Parathyroid adenoma (tissue), 2 donors: ENCODE measurements around the gene C16orf87.
"Not testable (repeated sequence)": the region's sequence is repeated elsewhere in the genome, so short reads cannot be mapped to it uniquely, and the experiment has no call there.

ENCODE experiments used
- H2AFZ ChIP-seq: fragments of 300-600 bp; sonication (generic); one replicate; pipeline ENCODE4 v1.7.0; 2017; ENCODE audit warnings: antibody characterized with exemption, mild to moderate bottlenecking
- H3K27ac ChIP-seq: fragments of 300-600 bp; sonication (generic); one replicate; pipeline ENCODE4 v1.7.0; 2017
- H3K27me3 ChIP-seq: fragments of 300-600 bp; sonication (generic); one replicate; pipeline ENCODE4 v1.7.0; 2017; ENCODE audit warnings: low read length; ENCODE audit not compliant: control insufficient read depth, insufficient read depth
- H3K36me3 ChIP-seq: fragments of 300-600 bp; sonication (generic); one replicate; pipeline ENCODE4 v1.7.0; 2017; ENCODE audit warnings: low read length; ENCODE audit not compliant: control insufficient read depth, insufficient read depth
- H3K4me1 ChIP-seq: fragments of 300-600 bp; sonication (generic); one replicate; pipeline ENCODE4 v1.7.0; 2017; ENCODE audit warnings: control low read depth
- H3K4me2 ChIP-seq: fragments of 300-600 bp; sonication (generic); one replicate; pipeline ENCODE4 v1.7.0; 2017; ENCODE audit warnings: low read length
- H3K4me3 ChIP-seq: fragments of 300-600 bp; sonication (generic); one replicate; pipeline ENCODE4 v1.7.0; 2017; ENCODE audit warnings: low read depth, low read length
- H3K79me2 ChIP-seq: fragments of 300-600 bp; sonication (generic); one replicate; pipeline ENCODE4 v1.7.0; 2017; ENCODE audit warnings: control low read depth
- H3K9ac ChIP-seq: fragments of 300-600 bp; sonication (generic); one replicate; pipeline ENCODE4 v1.7.0; 2017; ENCODE audit warnings: mild to moderate bottlenecking
- H3K9me3 ChIP-seq: fragments of 300-600 bp; sonication (generic); one replicate; pipeline ENCODE4 v1.7.0; 2017; ENCODE audit warnings: low read length; ENCODE audit not compliant: control insufficient read depth
- TF ChIP-seq, protein P1 (sequence below): fragments of 300-600 bp; sonication (generic); IDR thresholded peaks from one replicate; pipeline ENCODE4 v1.7.0; 2017; ENCODE audit warnings: antibody characterized with exemption, mild to moderate bottlenecking
- donor health status: primary hyperparathyroidism.

C16orf87 gene

GRCh38 chr16:46785076-46785845, 45.7 kb downstream of the C16orf87 start:
- Histone ChIP-seq H3K9ac (no peak overlapping the region), H3K4me1 (no peaks in the 10 kb centered on the region), H3K4me2 (no peak overlapping the region), H3K4me3 (no peak overlapping the region), H3K9me3 (no peaks in the 10 kb centered on the region), H3K27me3 (no peaks in the 10 kb centered on the region), H3K36me3 (no peaks in the 10 kb centered on the region), H2AFZ (no peak overlapping the region), H3K27ac (no peak overlapping the region), H3K79me2 (no peaks in the 10 kb centered on the region)
- TF ChIP-seq, protein P1, sequence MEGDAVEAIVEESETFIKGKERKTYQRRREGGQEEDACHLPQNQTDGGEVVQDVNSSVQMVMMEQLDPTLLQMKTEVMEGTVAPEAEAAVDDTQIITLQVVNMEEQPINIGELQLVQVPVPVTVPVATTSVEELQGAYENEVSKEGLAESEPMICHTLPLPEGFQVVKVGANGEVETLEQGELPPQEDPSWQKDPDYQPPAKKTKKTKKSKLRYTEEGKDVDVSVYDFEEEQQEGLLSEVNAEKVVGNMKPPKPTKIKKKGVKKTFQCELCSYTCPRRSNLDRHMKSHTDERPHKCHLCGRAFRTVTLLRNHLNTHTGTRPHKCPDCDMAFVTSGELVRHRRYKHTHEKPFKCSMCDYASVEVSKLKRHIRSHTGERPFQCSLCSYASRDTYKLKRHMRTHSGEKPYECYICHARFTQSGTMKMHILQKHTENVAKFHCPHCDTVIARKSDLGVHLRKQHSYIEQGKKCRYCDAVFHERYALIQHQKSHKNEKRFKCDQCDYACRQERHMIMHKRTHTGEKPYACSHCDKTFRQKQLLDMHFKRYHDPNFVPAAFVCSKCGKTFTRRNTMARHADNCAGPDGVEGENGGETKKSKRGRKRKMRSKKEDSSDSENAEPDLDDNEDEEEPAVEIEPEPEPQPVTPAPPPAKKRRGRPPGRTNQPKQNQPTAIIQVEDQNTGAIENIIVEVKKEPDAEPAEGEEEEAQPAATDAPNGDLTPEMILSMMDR, result no peak

- H3K4me2 ChIP-seq, H3K4me1 ChIP-seq, H3K27ac ChIP-seq, H3K4me3 ChIP-seq, H3K36me3 ChIP-seq, H3K27me3 ChIP-seq, H2AFZ ChIP-seq, H3K9ac ChIP-seq, H3K79me2 ChIP-seq, H3K9me3 ChIP-seq: not testable (repeated sequence)
These were observed 46.4 kb downstream of the C16orf87 start for GRCh38 chr16:46784569-46784968.

- Histone ChIP-seq H3K4me2 (no peak overlapping the region), H3K9me3 (no peaks in the 10 kb centered on the region), H3K36me3 (no peaks in the 10 kb centered on the region), H2AFZ (no peak overlapping the region), H3K27ac (no peak overlapping the region), H3K27me3 (no peaks in the 10 kb centered on the region), H3K4me1 (no peaks in the 10 kb centered on the region), H3K4me3 (no peak overlapping the region), H3K79me2 (no peaks in the 10 kb centered on the region), H3K9ac (no peak overlapping the region)
- TF ChIP-seq, protein P1, result no peak
These were observed 47.2 kb downstream of the C16orf87 start for GRCh38 chr16:46783800-46784199.

DNA sequence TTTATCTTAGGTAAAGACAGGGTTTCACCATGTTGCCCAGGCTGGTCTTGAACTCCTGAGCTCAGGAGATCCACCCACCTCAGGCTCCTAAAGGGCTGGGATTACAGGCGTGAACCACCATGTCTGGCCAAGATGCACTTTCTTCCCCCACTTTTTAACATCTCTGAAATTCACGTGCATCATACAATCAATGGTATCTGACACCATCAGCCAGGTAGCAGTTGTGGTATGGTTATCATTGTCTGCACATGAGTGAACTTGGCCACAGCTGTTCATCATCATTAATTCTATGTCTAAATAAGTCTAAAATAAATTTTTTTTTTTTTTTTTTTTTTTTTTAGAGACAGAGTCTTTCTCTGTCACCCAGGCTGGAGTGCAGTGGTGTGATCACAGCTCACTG, 48.7 kb downstream of the C16orf87 start:
- H3K36me3 ChIP-seq, result no peaks in the 10 kb centered on the region
- H3K27me3 ChIP-seq, result no peaks in the 10 kb centered on the region
- H2AFZ ChIP-seq, result no peak overlapping the region
- H3K79me2 ChIP-seq, result no peaks in the 10 kb centered on the region
- H3K9me3 ChIP-seq, result no peaks in the 10 kb centered on the region
- H3K27ac ChIP-seq, result no peak overlapping the region
- H3K4me3 ChIP-seq, result no peak overlapping the region
- TF ChIP-seq, protein P1, result no peak
- no peak overlapping the region for H3K9ac ChIP-seq
- H3K4me1 ChIP-seq, result no peaks in the 10 kb centered on the region
- H3K4me2 ChIP-seq, result no peak overlapping the region

DNA sequence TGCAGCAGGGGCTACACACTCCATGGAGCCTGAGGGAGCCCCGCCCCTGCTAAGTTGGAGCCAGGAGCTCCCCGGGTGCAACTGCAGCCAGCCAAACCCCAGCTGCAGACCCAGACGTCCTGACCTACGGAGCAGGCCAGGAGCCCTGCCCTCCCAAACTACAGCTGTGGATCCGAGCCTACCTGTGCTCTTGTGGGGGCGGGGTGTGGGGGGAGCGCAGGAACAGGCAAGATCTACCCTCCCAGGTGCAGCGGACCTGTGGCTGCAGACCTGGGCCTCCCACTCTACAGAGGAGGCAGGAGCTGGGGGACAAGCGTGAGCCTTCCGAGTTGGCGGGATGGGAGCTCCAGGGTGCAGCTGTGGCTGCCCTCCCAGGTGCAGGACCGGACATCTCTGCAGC, 53.2 kb downstream of the C16orf87 start:
- H3K36me3 ChIP-seq, result no peaks in the 10 kb centered on the region
- H3K4me2 ChIP-seq, result no peak overlapping the region
- no peaks in the 10 kb centered on the region for H3K27me3 ChIP-seq
- H3K9ac ChIP-seq, result no peak overlapping the region
- no peaks in the 10 kb centered on the region for H3K79me2 ChIP-seq
- no peak overlapping the region for H3K27ac ChIP-seq
- H3K4me3 ChIP-seq, result no peak overlapping the region
- no peaks in the 10 kb centered on the region for H3K4me1 ChIP-seq
- TF ChIP-seq, protein P1, result no peak
- no peaks in the 10 kb centered on the region for H3K9me3 ChIP-seq
- no peak overlapping the region for H2AFZ ChIP-seq
